K562 (cell line): ENCODE results near the gene OR51B2. TPM values are rescaled to one million over a fixed set of nuclear protein-coding genes. Genes with fewer than 3 reads are reported as not detected.

Experiments used
- ATAC-seq: fragments of 200-7000 bp; cut with Tn5 transposase; 3 replicates; pipeline ENCODE4 v1.9.1; 2020; ENCODE audit warnings: moderate library complexity
- BruUV-seq: library from RNA; stranded (reverse); fragments of 400-500 nt; replicated peaks from 2 replicates; lab custom pipeline; 2021; lab: Mats Ljungman, UMichigan
- CTCF ChIA-PET: fragments of 300-600 bp; formaldehyde crosslinking; extraction: SDS; loops from one replicate; lab custom pipeline; 2021; ENCODE audit warnings: low intra/inter-chr PET ratio; lab: Yijun Ruan, JAX
- POLR2A ChIA-PET: fragments of 300-600, 350-650 bp; sonication (Branson Sonifier 250); formaldehyde crosslinking; extraction: SDS; loops from one replicate; lab custom pipeline; 2021; ENCODE audit warnings: antibody characterized with exemption, inconsistent platforms; lab: Yijun Ruan, JAX
- DNase-seq, 4 experiments: peaks; one replicate each; pipeline versions ENCODE4 v3.0.0 to v3.0.0-alpha.2; 2011 to 2018; ENCODE audit warnings: low spot score in 3 of 4, mixed read lengths in 3 of 4; ENCODE audit errors: extremely low read depth in 1 of 4
- FAIRE-seq: peaks from 2 replicates; lab custom pipeline; 2011; peaks lifted over from hg19 to GRCh38; lab: Jason Lieb, UNC
- H2AFZ ChIP-seq: 2 replicates; pipeline ENCODE4 v1.6.0; 2011; ENCODE audit warnings: low read depth, low read length, control low read depth, inconsistent platforms
- H3K27ac ChIP-seq: fragments of 200-600 bp; 3 replicates; pipeline ENCODE4 v1.8.0; 2011; ENCODE audit warnings: low read depth, mild to moderate bottlenecking, control low read depth, inconsistent platforms, low read length, moderate library complexity, mixed read lengths; ENCODE audit errors: extremely low read depth
- H3K27me3 ChIP-seq, 2 experiments: fragments of 300-600 bp in 1 of 2; 2 replicates in 1 of 2; 3 replicates in 1 of 2; pipeline versions ENCODE4 v1.6.0 to v1.8.0; 2011; ENCODE audit warnings: inconsistent platforms in 2 of 2, low read length in 2 of 2, mild to moderate bottlenecking in 1 of 2, mixed read lengths in 1 of 2, moderate library complexity in 1 of 2; ENCODE audit not compliant: control insufficient read depth in 2 of 2, insufficient read depth in 2 of 2
- H3K36me3 ChIP-seq: fragments of 300-600 bp; 3 replicates; pipeline ENCODE4 v1.8.0; 2011; ENCODE audit warnings: mild to moderate bottlenecking, low read length, inconsistent platforms; ENCODE audit not compliant: control insufficient read depth, insufficient read depth
- H3K4me1 ChIP-seq, 2 experiments: fragments of 200-600 bp in 1 of 2; replicated peaks in 1 of 2; 2 replicates in 1 of 2; 3 replicates in 1 of 2; pipeline versions ENCODE4 v1.5.1 to v1.8.0; 2011; ENCODE audit warnings: inconsistent platforms in 2 of 2, low read length in 2 of 2, mild to moderate bottlenecking in 1 of 2, mixed read lengths in 1 of 2, moderate library complexity in 1 of 2; ENCODE audit not compliant: control insufficient read depth in 2 of 2, insufficient read depth in 2 of 2
- H3K4me2 ChIP-seq: 2 replicates; pipeline ENCODE4 v1.6.1; 2011; ENCODE audit warnings: low read length, control low read depth, inconsistent platforms, mixed read lengths; ENCODE audit not compliant: insufficient read depth
- H3K4me3 ChIP-seq: fragments of 200-600 bp; sonication (generic), shearing (Covaris generic); 2 replicates; pipeline ENCODE4 v1.5.1; 2016; ENCODE audit warnings: control low read depth, inconsistent platforms
- H3K79me2 ChIP-seq: fragments of 200-600 bp; 3 replicates; pipeline ENCODE4 v1.8.0; 2011; ENCODE audit warnings: low read length, inconsistent platforms; ENCODE audit not compliant: control insufficient read depth, insufficient read depth
- H3K9ac ChIP-seq, 2 experiments: 2 replicates each; pipeline versions ENCODE4 v1.6.0 to v1.6.1; 2011; ENCODE audit warnings: low read depth in 2 of 2, low read length in 2 of 2, control low read depth in 1 of 2, inconsistent platforms in 1 of 2, mild to moderate bottlenecking in 1 of 2, mixed read lengths in 1 of 2; ENCODE audit not compliant: insufficient read depth in 1 of 2
- H3K9me1 ChIP-seq: one replicate; pipeline ENCODE4 v1.6.0; 2011; ENCODE audit warnings: inconsistent platforms, mild to moderate bottlenecking, low read length, moderate library complexity; ENCODE audit not compliant: control insufficient read depth, insufficient read depth
- H3K9me3 ChIP-seq: replicated peaks from 2 replicates; pipeline ENCODE4 v1.5.1; 2011; ENCODE audit warnings: low read depth, low read length, inconsistent platforms; ENCODE audit not compliant: control insufficient read depth, insufficient read depth
- H4K20me1 ChIP-seq: replicated peaks from 2 replicates; pipeline ENCODE4 v1.6.1; 2011; ENCODE audit warnings: low read length, inconsistent platforms, mixed read lengths; ENCODE audit not compliant: control insufficient read depth, insufficient read depth
- BRF1 ChIP-seq: IDR thresholded peaks from 3 replicates; pipeline ENCODE4 v1.6.1; 2011; ENCODE audit warnings: borderline replicate concordance, mild to moderate bottlenecking; ENCODE audit not compliant: insufficient read length; ENCODE audit errors: extremely low read depth
- GABPB1 ChIP-seq: sonication (generic); formaldehyde crosslinking; IDR thresholded peaks from 2 replicates; pipeline ENCODE4 v1.8.0; 2022; ENCODE audit warnings: mild to moderate bottlenecking, missing genetic modification reagents
- MYNN ChIP-seq, 2 experiments: sonication (generic); formaldehyde crosslinking in 1 of 2; IDR thresholded peaks; 2 replicates each; pipeline versions ENCODE4 v1.5.0 to v1.6.1; 2016 to 2020; ENCODE audit warnings: antibody characterized with exemption in 1 of 2, missing genetic modification reagents in 1 of 2
- RFX5 ChIP-seq: IDR thresholded peaks from 2 replicates; pipeline ENCODE4 v1.6.1; 2011; ENCODE audit warnings: low read depth, mild to moderate bottlenecking, improper control_type of control experiment, low read length
- RFX7 ChIP-seq: fragments of 250-450 bp; sonication (Bioruptor Pico); IDR thresholded peaks from 2 replicates; pipeline ENCODE4 v1.5.1; 2021; ENCODE audit warnings: mild to moderate bottlenecking
- WGBS: fragments of 100-300 bp; shearing (Covaris generic); methylation state at CpG from one replicate; pipeline ENCODE4 v1.1.6; 2016; ENCODE audit warnings: low coverage, mixed read lengths; ENCODE audit not compliant: insufficient coverage; ENCODE audit errors: missing lambda C conversion rate; 5-methylcytosine and 5-hydroxymethylcytosine counted together
- in situ Hi-C: fragments of 300-500 bp; cut with MboI; formaldehyde crosslinking; loops from 4 replicates; pipeline ENCODE4 v1.15.0; 2018; ENCODE audit warnings: inconsistent platforms, mixed read lengths
- intact Hi-C: fragments of 100-400 bp; cut with micrococcal nuclease; formaldehyde crosslinking; loops from 2 replicates; pipeline ENCODE4 v1.14.2; 2022
- polyA plus RNA-seq, 8 experiments: library from polyadenylated mRNA; depleted of rRNA in 4 of 8; stranded (reverse) in 5 of 8; unstranded in 3 of 8; fragments of >200 nt; fragmentation: Nextera tagmentation in 2 of 8; fragmentation: Illumina TruSeq in 1 of 8; extraction: Ambion mirVana in 2 of 8; extraction: Trizol in 1 of 8; gene quantifications; 2 replicates each; pipeline versions ENCODE4 v1.2.1 to v1.2.3, GENCODE V29; 2011 to 2014; ENCODE audit warnings: inconsistent platforms in 1 of 8, missing spikeins in 1 of 8
- total RNA-seq, 7 experiments: library from RNA; depleted of rRNA in 6 of 7; stranded (reverse); fragments of >200 nt in 6 of 7; fragmentation: Illumina TruSeq in 2 of 7; extraction: Trizol in 2 of 7; gene quantifications; 2 replicates each; pipeline versions ENCODE4 v1.2.1 to v1.2.3, GENCODE V29; 2011 to 2021; ENCODE audit warnings: low replicate concordance in 1 of 7
- TF ChIP-seq, protein P1 (sequence below): fragments of 450-650 bp; IDR thresholded peaks from 2 replicates; pipeline ENCODE4 v1.6.1; 2014; ENCODE audit warnings: low read depth, mild to moderate bottlenecking, moderate library complexity, borderline replicate concordance

OR51B2 gene
- total and polyA plus RNA-seq, 9 of the 15 experiments (the other 6 are each of a cell fraction or from before 2014, with no cell fraction given) = 0.38 to 6.6 (median 4.0) TPM

DNA sequence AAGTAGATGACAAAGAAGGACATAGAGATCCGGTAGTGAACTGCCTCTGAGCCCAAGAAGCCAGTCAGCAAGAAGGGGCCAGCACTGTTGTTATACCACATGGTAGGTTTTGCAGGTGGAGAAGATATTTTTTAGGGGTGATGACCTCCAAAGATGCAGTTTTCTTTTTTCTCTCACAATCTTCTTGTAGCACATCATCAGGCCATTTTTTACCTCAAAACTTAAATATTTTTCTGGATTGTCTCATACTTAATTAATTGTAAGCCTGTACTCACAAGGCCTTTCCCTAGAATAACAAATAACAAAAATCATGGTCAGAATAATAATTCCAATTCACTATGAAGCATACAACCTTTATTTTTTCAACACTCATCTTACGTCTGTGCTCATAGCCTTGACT, 22.3 kb downstream of the OR51B2 start, which contains the start of gene OR51B4:
OR51B4 (minus strand) TSS at position 101 of the 400 bp plus-strand sequence; CDS start at position 101, 0 bp downstream.
- H3K4me3 ChIP-seq = no peak within 1 kb of the TSS
- intact Hi-C loops = no loop called here
- peaks cover 73% of the 10 kb centered on the region for H3K36me3 ChIP-seq
- H3K4me1 ChIP-seq = peaks cover 7 to 19% of the 10 kb centered on the region in 2 experiments; a peak in 3 of 5 replicates
- DNase-seq (no peak), ATAC-seq (no peak), FAIRE-seq (no peak)
- H3K9me3 ChIP-seq = no peaks in the 10 kb centered on the region
- H3K27ac ChIP-seq = no peak within 1 kb of the TSS
- no peaks in the 10 kb centered on the region for H3K9me1 ChIP-seq
- WGBS = 100% methylated on average over 2 of the region's 2 CpGs
- in situ Hi-C loops = loop anchor here (5.0 kb wide), 2 partner anchors 100 to 145 kb away; partner anchors contain the start of genes OR51I2 and OR51V1
- TF ChIP-seq RFX7 (CRISPR knock-in tag) (no peak), GABPB1 (no peak), RFX5 (no peak), MYNN (IDR thresholded peaks at IDR 0.05) (no peak), MYNN (CRISPR knock-in tag; IDR thresholded peaks at IDR 0.05) (no peak), BRF1 (no peak)
- TF ChIP-seq, protein P1, sequence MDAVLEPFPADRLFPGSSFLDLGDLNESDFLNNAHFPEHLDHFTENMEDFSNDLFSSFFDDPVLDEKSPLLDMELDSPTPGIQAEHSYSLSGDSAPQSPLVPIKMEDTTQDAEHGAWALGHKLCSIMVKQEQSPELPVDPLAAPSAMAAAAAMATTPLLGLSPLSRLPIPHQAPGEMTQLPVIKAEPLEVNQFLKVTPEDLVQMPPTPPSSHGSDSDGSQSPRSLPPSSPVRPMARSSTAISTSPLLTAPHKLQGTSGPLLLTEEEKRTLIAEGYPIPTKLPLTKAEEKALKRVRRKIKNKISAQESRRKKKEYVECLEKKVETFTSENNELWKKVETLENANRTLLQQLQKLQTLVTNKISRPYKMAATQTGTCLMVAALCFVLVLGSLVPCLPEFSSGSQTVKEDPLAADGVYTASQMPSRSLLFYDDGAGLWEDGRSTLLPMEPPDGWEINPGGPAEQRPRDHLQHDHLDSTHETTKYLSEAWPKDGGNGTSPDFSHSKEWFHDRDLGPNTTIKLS = no peak
- TF ChIP-seq, all 486 proteins: peak for 0
- Histone ChIP-seq H3K4me2 (no peak within 1 kb of the TSS), H3K9ac (no peak within 1 kb of the TSS), H4K20me1 (no peaks in the 10 kb centered on the region), H3K79me2 (peaks cover 26% of the 10 kb centered on the region; the same call in 2 of the 3 replicates), H2AFZ (no peak within 1 kb of the TSS), H3K27me3 (no peaks in the 10 kb centered on the region)
- no TSS peak for BruUV-seq
- POLR2A ChIA-PET = interaction anchor here (0.9 kb wide), 1 partner anchor 11 kb away, joined by 3 read pairs; no protein-coding TSS in a partner anchor
- CTCF ChIA-PET = no interaction called here
